H1 (cell line): ENCODE measurements around the gene RAD51B. TPM values are rescaled to one million over a fixed set of nuclear protein-coding genes. Genes with fewer than 3 reads are reported as not detected.

Experiments
- HDAC6 ChIP-seq: IDR thresholded peaks from one replicate; pipeline ENCODE4 v1.7.1; 2012; ENCODE audit warnings: low read depth, mild to moderate bottlenecking, inconsistent platforms, low read length, moderate library complexity
- MAX ChIP-seq: IDR thresholded peaks from 2 replicates; pipeline ENCODE4 v1.6.1; 2012; ENCODE audit warnings: inconsistent platforms
- polyA plus RNA-seq, 7 experiments: library from polyadenylated mRNA; depleted of rRNA in 3 of 7; stranded (reverse) in 5 of 7; unstranded in 2 of 7; fragments of >200 nt in 5 of 7; fragments of 200-250 nt in 2 of 7; gene quantifications; 1 replicate in 5 of 7; 2 replicates in 1 of 7; 4 replicates in 1 of 7; pipeline versions ENCODE4 v1.2.1 to v1.2.3, GENCODE V29; 2011 to 2013; ENCODE audit warnings: missing spikeins in 2 of 7, mixed read lengths in 2 of 7
- total RNA-seq: library from RNA; stranded (reverse); fragmentation: NEBNext Ultra II Directional; extraction: Animal tissue kit (Norgen Biotek cat#: 25700); gene quantifications from 2 replicates; pipeline ENCODE4 v1.2.1, GENCODE V29; 2021

RAD51B gene
- total and polyA plus RNA-seq, 2 of the 8 experiments (the other 6 are each of a cell fraction or from before 2014, with no cell fraction given), result 3.9 to 14.9 TPM

DNA sequence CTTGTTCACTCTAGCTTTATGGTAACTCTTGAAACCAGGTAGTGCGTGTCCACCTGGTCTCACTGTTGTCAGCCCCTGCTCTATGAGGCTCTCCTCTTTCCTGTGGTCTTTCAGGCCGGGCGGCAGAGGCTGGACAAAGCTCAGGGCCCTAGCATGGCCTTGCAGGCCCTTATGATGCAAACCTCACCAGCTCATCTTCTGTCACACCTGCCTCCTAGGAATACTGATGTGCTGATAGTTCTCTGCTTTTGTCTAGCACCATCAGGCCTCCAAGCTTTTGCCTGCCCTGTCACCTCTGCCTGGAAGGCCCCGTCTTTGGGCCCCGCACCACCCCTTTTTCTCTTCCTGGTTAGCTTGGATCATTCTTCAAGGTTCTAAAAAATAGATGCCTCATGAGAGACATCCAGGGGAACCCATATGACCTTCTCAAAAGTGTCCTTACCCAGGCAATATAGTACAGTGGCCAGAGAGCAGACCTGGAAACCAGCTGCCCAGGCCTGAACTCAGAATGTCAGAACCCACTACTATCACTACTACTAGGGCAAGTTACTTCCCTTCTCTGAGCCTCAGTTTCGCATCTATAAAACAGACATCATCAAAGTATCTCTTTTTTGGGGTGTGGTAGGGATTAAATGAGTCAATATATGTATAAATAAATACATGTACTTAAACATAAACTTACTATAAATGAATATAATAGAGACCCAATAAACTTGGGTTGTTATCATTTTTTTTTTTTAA, 881.6 kb downstream of the RAD51B start (continued):
- TF ChIP-seq MAX, result no peak
- no peak for TF ChIP-seq HDAC6
